Smooth muscle cell of trachea (primary cell): Measurements from ENCODE around the gene TECTB. TPM values are rescaled to one million over a fixed set of nuclear protein-coding genes. Genes with fewer than 3 reads are reported as not detected.

Experiments used
- total RNA-seq: library from RNA; depleted of rRNA; stranded (reverse); fragments of >200 nt; gene quantifications from 2 replicates; pipeline ENCODE4 v1.2.1, GENCODE V29; 2014

The TECTB gene
- not detected in 2 replicates for total RNA-seq

GRCh38 chr10:112283100-112283499, at the start of gene TECTB:
TSS of gene TECTB (plus strand) at chr10:112283400. CDS start at chr10:112283735, 335 bp downstream.

Other genes with a start within 250 kb of the TECTB start
- gene GPAM, start 99.6 kb upstream of the TECTB start, total RNA-seq, result 13.5 and 16.4 TPM in 2 replicates
- 1.3 and 5.0 TPM in 2 replicates for gene ACSL5, start 90.7 kb downstream of the TECTB start, total RNA-seq
- gene ZDHHC6, start 163.5 kb downstream of the TECTB start, total RNA-seq, result 24.1 and 29.1 TPM in 2 replicates
- gene VTI1A, start 163.8 kb downstream of the TECTB start, total RNA-seq, result 33.2 and 40.0 TPM in 2 replicates